OCI-LY3 (cell line): ENCODE data around the gene SCAND1.

ENCODE experiments used
- H2AFZ ChIP-seq: fragments of 200-600, 300-600 bp; shearing (Covaris generic); 2 replicates; pipeline ENCODE4 v1.6.0; 2014; ENCODE audit warnings: antibody characterized with exemption, low read depth, low read length
- H3K27ac ChIP-seq: fragments of 200-600, 300-600 bp; sonication (generic); 2 replicates; pipeline ENCODE4 v1.5.1; 2014; ENCODE audit warnings: mild to moderate bottlenecking, low read length, moderate library complexity, mixed read lengths
- H3K27me3 ChIP-seq: fragments of 200-600, 300-600 bp; sonication (generic); 2 replicates; pipeline ENCODE4 v1.6.1; 2014; ENCODE audit warnings: low read depth, low read length, mixed read lengths
- H3K36me3 ChIP-seq: fragments of 200-600, 300-600 bp; sonication (generic); replicated peaks from 2 replicates; pipeline ENCODE3; 2014; ENCODE audit warnings: low read depth, low read length, mixed read lengths
- H3K4me1 ChIP-seq: fragments of 300-600, 200-600 bp; sonication (generic); 2 replicates; pipeline ENCODE4 v1.6.1; 2014; ENCODE audit warnings: low read length, mixed read lengths
- H3K4me2 ChIP-seq: fragments of 200-600, 300-600 bp; sonication (generic); 2 replicates; pipeline ENCODE4 v1.6.1; 2014; ENCODE audit warnings: low read length, mixed read lengths
- H3K4me3 ChIP-seq: fragments of 300-600, 200-600 bp; sonication (generic); 2 replicates; pipeline ENCODE4 v1.5.1; 2014; ENCODE audit warnings: antibody characterized with exemption, mild to moderate bottlenecking, low read length, moderate library complexity
- H3K79me2 ChIP-seq: fragments of 300-600, 200-600 bp; shearing (Covaris generic); 2 replicates; pipeline ENCODE4 v1.6.1; 2014; ENCODE audit warnings: mild to moderate bottlenecking, low read length, mixed read lengths
- H3K9ac ChIP-seq: fragments of 300-600, 200-600 bp; shearing (Covaris generic); 2 replicates; pipeline ENCODE4 v1.6.0; 2014; ENCODE audit warnings: mild to moderate bottlenecking, low read length, moderate library complexity
- H3K9me3 ChIP-seq: fragments of 200-600, 300-600 bp; shearing (Covaris generic); 2 replicates; pipeline ENCODE4 v1.6.1; 2014; ENCODE audit warnings: low read length, mixed read lengths; ENCODE audit not compliant: insufficient read depth
- H4K20me1 ChIP-seq: fragments of 200-600, 300-600 bp; sonication (generic); 2 replicates; pipeline ENCODE4 v1.6.1; 2016; ENCODE audit warnings: low read length, mixed read lengths; ENCODE audit not compliant: insufficient read depth
- CTCF ChIP-seq: fragments of 200-600, 300-600 bp; sonication (generic); IDR thresholded peaks from 2 replicates; pipeline ENCODE4 v1.5.1; 2014; ENCODE audit warnings: antibody characterized with exemption, low read length, low read depth
- EZH2phosphoT487 ChIP-seq: fragments of 200-600 bp; shearing (Covaris generic); IDR thresholded peaks from 2 replicates; pipeline ENCODE4 v1.6.1; 2018; ENCODE audit warnings: antibody characterized with exemption, mixed run types, low read depth

Gene SCAND1

GRCh38 chr20:35994994-35995453 lies 40.7 kb upstream of the SCAND1 start:
- Histone ChIP-seq H3K36me3 (no peaks in the 10 kb centered on the region), H4K20me1 (no peaks in the 10 kb centered on the region), H2AFZ (no peak overlapping the region), H3K9me3 (no peaks in the 10 kb centered on the region), H3K4me2 (no peak overlapping the region), H3K27me3 (peaks cover 6% of the 10 kb centered on the region; the same call in 1 of the 2 replicates), H3K4me3 (no peak overlapping the region), H3K79me2 (no peaks in the 10 kb centered on the region), H3K4me1 (peaks cover 7% of the 10 kb centered on the region; the same call in 1 of the 2 replicates), H3K27ac (no peak overlapping the region), H3K9ac (no peak overlapping the region)
- TF ChIP-seq EZH2phosphoT487 (no peak), CTCF (peak; percentile 98)

- peaks cover 7% of the 10 kb centered on the region; the same call in 1 of the 2 replicates for H3K4me1 ChIP-seq
- peak overlapping the region; percentile 51 for H3K4me3 ChIP-seq
- H2AFZ ChIP-seq: 0 out of 2 replicates have a peak overlapping the region, but pooled peaks have one; percentile 9
These were observed 38.5 kb upstream of the SCAND1 start for GRCh38 chr20:35992713-35993335.

GRCh38 chr20:35991142-35991771 lies 37.0 kb upstream of the SCAND1 start:
- no peak overlapping the region for H3K4me3 ChIP-seq
- peaks cover 17% of the 10 kb centered on the region for H3K27me3 ChIP-seq
- no peaks in the 10 kb centered on the region for H3K36me3 ChIP-seq
- no peak overlapping the region for H3K4me2 ChIP-seq
- no peak overlapping the region for H3K27ac ChIP-seq
- H3K79me2 ChIP-seq: no peaks in the 10 kb centered on the region
- peaks cover 7% of the 10 kb centered on the region; the same call in 1 of the 2 replicates for H3K4me1 ChIP-seq
- no peaks in the 10 kb centered on the region for H4K20me1 ChIP-seq
- peak; percentile 45 for TF ChIP-seq CTCF
- TF ChIP-seq EZH2phosphoT487: no peak
- no peak overlapping the region for H2AFZ ChIP-seq
- H3K9ac ChIP-seq: no peak overlapping the region
- no peaks in the 10 kb centered on the region for H3K9me3 ChIP-seq

More at GRCh38 chr20:35992713-35993335, 38.5 kb upstream of the SCAND1 start:
- Histone ChIP-seq H3K4me2 (peak overlapping the region; percentile 71), H4K20me1 (no peaks in the 10 kb centered on the region), H3K36me3 (no peaks in the 10 kb centered on the region), H3K27ac (no peak overlapping the region), H3K79me2 (no peaks in the 10 kb centered on the region), H3K9ac (no peak overlapping the region), H3K9me3 (no peaks in the 10 kb centered on the region), H3K27me3 (peaks cover 17% of the 10 kb centered on the region)
- TF ChIP-seq CTCF: peak; percentile 93
- no peak for TF ChIP-seq EZH2phosphoT487

- H3K27ac ChIP-seq: no peak overlapping the region
- peaks cover 5% of the 10 kb centered on the region; the same call in 1 of the 2 replicates for H3K4me1 ChIP-seq
- H3K27me3 ChIP-seq: peaks cover 17% of the 10 kb centered on the region
- H3K4me2 ChIP-seq: no peak overlapping the region
- H3K9ac ChIP-seq: no peak overlapping the region
- H3K36me3 ChIP-seq: no peaks in the 10 kb centered on the region
- TF ChIP-seq EZH2phosphoT487 (no peak), CTCF (no peak)
- no peaks in the 10 kb centered on the region for H3K9me3 ChIP-seq
- H4K20me1 ChIP-seq: no peaks in the 10 kb centered on the region
- H2AFZ ChIP-seq: no peak overlapping the region
- H3K4me3 ChIP-seq: no peak overlapping the region
- no peaks in the 10 kb centered on the region for H3K79me2 ChIP-seq
These were observed 34.7 kb upstream of the SCAND1 start for GRCh38 chr20:35988910-35989463.
